ENCODE measurements around the gene PRRC2B.
"Not testable (repeated sequence)": the region's sequence is repeated elsewhere in the genome, so short reads cannot be mapped to it uniquely, and the experiment has no call there.

Gene PRRC2B

DNA sequence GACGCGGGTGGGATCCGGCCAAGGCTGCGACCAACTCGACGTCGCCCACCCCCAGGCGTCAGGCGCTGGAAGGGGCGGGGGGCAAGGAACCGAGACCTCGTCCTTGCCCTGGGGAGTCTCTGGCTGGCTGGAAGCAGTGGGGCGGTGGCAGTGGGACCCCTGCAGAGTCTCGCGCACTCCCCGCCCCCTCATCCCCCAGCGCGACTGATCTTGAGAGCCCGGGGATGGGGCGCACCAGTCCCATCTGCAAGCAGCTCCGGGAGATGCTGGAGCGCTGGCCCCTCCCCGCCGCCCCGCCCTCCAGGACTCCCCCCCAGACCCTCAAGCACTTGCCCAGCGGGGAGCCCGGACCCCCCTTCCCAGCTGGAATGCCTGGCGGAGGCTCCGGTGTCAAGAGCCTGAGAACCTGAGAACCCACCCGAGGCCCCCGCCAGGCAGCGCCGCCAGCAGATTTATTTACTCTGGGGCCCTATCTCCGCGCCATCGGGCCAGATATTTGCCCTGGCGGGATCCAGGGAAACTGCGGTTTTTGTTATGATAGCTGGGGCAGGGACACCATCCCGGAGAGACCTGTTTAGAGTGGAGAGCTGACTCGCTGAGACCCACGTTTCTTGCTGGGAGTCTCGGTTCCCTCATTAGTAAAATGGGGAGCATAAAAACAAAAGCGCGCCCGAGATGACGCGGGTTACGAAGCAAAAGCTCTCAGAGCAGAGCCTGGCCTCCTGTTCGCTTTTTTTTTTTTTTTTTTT lies 152.6 kb downstream of the PRRC2B start:
- no peak for DNase-seq

DNA sequence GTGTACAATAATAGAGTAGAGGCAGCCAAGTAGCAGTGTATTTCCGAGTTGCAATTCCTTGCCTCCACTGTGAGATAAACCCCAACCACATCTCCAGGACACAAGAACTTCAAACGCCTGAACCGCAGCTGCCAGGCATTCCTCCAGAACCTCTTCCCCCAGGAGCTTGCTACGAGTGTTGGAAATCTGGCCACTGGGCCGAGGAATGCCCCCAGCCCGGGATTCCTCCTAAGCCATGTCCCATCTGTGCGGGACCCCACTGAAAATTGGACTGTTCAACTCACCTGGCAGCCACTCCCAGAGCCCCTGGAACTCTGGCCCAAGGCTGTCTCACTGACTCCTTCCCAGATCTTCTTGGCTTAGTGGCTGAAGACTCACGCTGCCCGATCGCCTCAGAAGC lies 155.3 kb downstream of the PRRC2B start:
- DNase-seq: not testable (repeated sequence)

All from NCI-H2107 (cell line).